RWPE1 (cell line): ENCODE measurements around the gene DNAI2.
A peak's percentile ranks its signal among the peaks of the same experiment; 100 is the strongest.

Experiments used
- CTCF ChIA-PET: fragments of 350-600 bp; sonication (Branson Sonifier 250); formaldehyde crosslinking; extraction: SDS; loops from one replicate; lab custom pipeline; 2021; lab: Yijun Ruan, JAX
- POLR2A ChIA-PET: fragments of 400-600 bp; formaldehyde crosslinking; extraction: SDS; loops from one replicate; lab custom pipeline; 2020; ENCODE audit warnings: antibody characterized with exemption; ENCODE audit not compliant: low non-redundant PET; lab: Yijun Ruan, JAX
- DNase-seq: peaks from one replicate; pipeline ENCODE4 v3.0.0; 2012; ENCODE audit warnings: low spot score
- H3K27ac ChIP-seq: fragments of 450-650 bp; 2 replicates; pipeline ENCODE4 v1.5.1; 2017
- TF ChIP-seq, protein P1 (sequence below): fragments of 450-650 bp; conservative IDR thresholded peaks from 2 replicates; pipeline ENCODE4 v1.5.1; 2017; ENCODE audit warnings: low read depth, mild to moderate bottlenecking

Gene DNAI2

DNA sequence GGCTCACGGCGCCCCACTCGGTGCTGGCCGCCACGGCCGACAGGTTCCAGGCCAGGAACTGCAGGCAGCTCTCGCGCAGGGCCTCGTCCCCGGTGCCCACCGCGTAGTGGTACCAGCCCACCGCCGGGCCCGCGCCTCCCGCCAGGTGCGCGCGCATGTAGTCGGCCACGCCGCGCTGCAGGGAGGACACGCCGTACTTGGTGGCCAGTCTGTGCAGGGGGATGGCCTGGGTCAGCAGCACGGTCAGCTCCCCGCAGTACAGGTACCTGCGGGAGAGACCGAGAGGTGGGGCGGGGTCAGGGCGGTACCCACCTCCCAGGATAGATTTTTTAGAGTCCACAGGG lies 83.4 kb downstream of the DNAI2 start:
- POLR2A ChIA-PET, result interaction anchor here (0.6 kb wide), 1 partner anchor 780 kb away, joined by 4 read pairs; no protein-coding TSS in a partner anchor
- CTCF ChIA-PET, result interaction anchor here (1.2 kb wide), 1 partner anchor 10 kb away, joined by 3 read pairs; the partner anchor contains the start of gene GPR142
- TF ChIP-seq, protein P1, sequence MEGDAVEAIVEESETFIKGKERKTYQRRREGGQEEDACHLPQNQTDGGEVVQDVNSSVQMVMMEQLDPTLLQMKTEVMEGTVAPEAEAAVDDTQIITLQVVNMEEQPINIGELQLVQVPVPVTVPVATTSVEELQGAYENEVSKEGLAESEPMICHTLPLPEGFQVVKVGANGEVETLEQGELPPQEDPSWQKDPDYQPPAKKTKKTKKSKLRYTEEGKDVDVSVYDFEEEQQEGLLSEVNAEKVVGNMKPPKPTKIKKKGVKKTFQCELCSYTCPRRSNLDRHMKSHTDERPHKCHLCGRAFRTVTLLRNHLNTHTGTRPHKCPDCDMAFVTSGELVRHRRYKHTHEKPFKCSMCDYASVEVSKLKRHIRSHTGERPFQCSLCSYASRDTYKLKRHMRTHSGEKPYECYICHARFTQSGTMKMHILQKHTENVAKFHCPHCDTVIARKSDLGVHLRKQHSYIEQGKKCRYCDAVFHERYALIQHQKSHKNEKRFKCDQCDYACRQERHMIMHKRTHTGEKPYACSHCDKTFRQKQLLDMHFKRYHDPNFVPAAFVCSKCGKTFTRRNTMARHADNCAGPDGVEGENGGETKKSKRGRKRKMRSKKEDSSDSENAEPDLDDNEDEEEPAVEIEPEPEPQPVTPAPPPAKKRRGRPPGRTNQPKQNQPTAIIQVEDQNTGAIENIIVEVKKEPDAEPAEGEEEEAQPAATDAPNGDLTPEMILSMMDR, result no peak
- no peak overlapping the region for H3K27ac ChIP-seq
- no peak for DNase-seq

DNA sequence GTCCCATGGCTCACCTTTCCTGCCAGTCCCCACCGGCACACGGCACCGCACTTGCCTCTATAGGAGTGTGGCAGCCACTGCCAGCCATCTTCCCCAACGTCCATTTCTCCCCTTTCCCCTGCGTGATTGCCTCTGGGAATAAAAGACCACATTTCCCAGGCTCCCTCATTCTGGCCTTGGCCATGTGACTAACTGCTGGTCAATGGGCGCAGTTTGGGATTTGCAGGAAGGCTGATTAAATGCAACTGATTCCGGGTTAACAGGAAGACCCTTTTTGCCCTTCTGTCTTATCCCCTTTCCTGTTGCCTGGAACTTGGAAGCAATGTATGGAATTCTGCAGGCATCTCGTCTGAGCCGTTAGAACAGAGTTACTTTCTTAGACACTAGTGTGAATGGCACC lies 84.7 kb downstream of the DNAI2 start:
- DNase-seq, result no peak
- TF ChIP-seq, protein P1, result no peak

DNA sequence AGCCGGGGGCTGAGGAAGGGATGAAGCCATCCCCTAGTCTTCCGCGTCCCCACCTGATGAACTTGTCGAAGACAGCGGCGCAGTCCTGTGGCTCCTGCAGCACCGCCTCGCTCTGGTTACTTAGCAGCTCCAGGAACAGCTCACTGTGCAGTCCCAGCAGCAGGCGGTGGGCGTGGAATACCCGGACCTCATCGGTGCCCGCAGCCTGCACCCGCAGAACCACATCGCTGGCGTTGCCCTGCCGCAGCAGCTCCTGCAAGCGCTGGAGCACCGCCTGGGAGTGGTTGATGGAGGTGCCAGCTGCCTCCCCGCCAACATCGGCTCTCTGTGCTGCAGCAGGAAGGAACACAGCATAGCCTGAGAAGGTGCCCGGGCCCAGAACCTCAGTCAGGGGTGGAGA lies 85.9 kb downstream of the DNAI2 start:
- POLR2A ChIA-PET, result no interaction called here
- no peak for DNase-seq
- TF ChIP-seq, protein P1, result no peak
- CTCF ChIA-PET, result interaction anchor here (0.9 kb wide), 1 partner anchor 8 kb away, joined by 6 read pairs; no protein-coding TSS in a partner anchor
- no peak overlapping the region for H3K27ac ChIP-seq

More for the DNA sequence above, 84.7 kb downstream of the DNAI2 start:
- H3K27ac ChIP-seq, result no peak overlapping the region
- POLR2A ChIA-PET, result no interaction called here
- CTCF ChIA-PET, result interaction anchor here (0.5 to 0.7 kb wide), 2 partner anchors 39 to 55 kb away, joined by 3 read pairs; no protein-coding TSS in a partner anchor

DNA sequence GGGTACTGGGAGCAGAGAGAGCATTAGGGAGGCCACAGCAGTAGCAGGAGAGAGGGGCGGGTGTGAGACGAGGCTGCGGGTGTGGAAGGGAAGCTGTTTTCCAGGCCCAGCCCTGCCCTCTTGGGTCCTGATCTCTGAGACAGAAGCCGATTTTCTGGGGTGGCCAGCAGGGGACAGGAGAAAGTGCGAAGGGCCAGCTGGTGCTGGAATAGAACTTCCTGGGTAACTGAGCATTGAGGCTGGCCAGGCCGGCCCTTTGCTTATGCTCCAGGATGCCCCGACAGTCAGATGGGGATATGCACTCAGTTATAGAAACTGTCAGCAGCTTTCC lies 86.8 kb downstream of the DNAI2 start:
- CTCF ChIA-PET, result interaction anchor here (0.6 to 2.4 kb wide), 7 partner anchors 9 to 100 kb away, joined by 3 to 10 read pairs (median 5); no protein-coding TSS in a partner anchor
- H3K27ac ChIP-seq, result no peak overlapping the region
- TF ChIP-seq, protein P1, result no peak
- POLR2A ChIA-PET, result no interaction called here
- DNase-seq, result no peak

DNA sequence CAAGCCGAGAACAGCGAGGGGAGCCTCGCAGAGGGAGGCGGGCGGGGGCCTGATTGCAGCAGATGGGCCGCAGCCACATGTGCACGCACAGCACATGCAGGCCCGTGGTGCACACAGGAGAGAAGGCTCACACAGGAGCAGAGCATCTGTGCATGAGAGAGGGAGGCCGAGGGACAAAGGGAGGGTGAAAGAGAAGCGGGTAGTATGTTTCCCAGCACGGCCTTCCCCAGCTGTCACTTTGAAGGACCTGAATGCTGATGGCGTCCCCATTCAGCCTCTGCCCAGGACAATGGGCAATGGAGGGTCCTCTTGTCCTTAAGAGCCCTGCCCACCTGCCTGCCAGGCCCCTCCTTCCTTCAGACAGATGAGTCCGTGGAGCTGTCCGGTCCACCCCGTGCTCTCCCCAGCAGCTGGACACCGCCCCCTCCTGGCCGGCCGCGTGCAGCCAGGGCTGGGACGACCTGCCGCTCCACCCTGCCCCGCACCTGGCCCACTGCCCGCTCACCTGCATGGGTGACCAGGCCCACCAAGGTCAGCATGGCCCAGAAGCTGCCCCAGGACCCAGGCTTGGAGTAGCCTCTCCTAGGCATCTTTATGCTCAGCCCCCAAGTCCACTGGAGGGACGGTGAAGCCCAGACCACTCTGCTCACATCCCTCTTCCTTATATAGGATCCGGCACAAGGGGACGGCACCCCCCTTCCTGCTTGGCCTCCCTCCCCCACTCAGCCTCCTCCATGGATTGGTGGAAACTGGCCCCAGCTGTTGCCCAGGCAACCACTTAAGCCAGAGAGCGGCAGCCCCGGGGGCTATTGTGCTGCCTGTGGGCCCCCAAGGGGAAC lies 87.4 kb downstream of the DNAI2 start, which contains the start of gene BTBD17:
Gene BTBD17, minus strand, starts transcription at position 639 of the 839 bp plus-strand sequence. Its CDS starts 49 bp downstream, at position 590.
- ChIA-PET POLR2A (no interaction called here), CTCF (interaction anchor here (0.6 to 2.4 kb wide), 11 partner anchors 10 to 158 kb away, joined by 3 to 10 read pairs (median 4); partner anchors contain the start of gene RPL38)
- H3K27ac ChIP-seq, result no peak within 1 kb of the TSS
- DNase-seq, result no peak
- TF ChIP-seq, protein P1, result peak; percentile 53

DNA sequence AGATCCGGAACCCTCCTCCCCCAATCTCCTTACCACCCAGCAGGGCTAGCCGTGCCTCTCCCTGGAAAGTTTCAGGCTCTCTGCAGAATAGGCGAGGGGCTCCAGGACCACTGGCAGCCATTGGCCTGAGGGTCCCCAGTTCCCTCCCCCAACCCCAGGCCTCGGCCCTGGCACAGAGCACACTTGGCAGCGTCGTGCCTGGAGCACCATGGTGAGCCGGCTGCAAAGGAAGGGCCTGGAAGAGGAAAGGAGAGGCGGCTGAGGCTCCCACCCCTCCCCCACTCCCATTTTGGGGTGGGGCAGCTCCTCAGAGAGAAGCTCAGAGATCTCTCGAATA lies 88.0 kb downstream of the DNAI2 start:
- no peak for DNase-seq
- TF ChIP-seq, protein P1, result no peak
- no peak overlapping the region for H3K27ac ChIP-seq
- ChIA-PET CTCF (interaction anchor here (1.0 to 2.4 kb wide), 6 partner anchors 17 to 159 kb away, joined by 3 to 10 read pairs (median 4); partner anchors contain the start of gene RPL38), POLR2A (no interaction called here)
